WTC11 (cell line): ENCODE results near the gene F2RL2. TPM values are rescaled to one million over a fixed set of nuclear protein-coding genes. Genes with fewer than 3 reads are reported as not detected.
A peak's percentile ranks its signal among the peaks of the same experiment; 100 is the strongest.

Experiments used
- ATAC-seq: fragments of 200-7000 bp; cut with Tn5 transposase; 2 replicates; pipeline ENCODE4 v1.10.0; 2021; ENCODE audit warnings: mild to moderate bottlenecking, moderate library complexity
- CTCF ChIA-PET: fragments of 300-600 bp; sonication (Branson Sonifier 250); formaldehyde crosslinking; loops from one replicate; lab custom pipeline; 2021; ENCODE audit warnings: antibody characterized with exemption; lab: Charles Lee
- POLR2A ChIA-PET: fragments of 350-600 bp; sonication (Branson Sonifier 250); formaldehyde crosslinking; loops from one replicate; lab custom pipeline; 2021; ENCODE audit warnings: antibody characterized with exemption; lab: Charles Lee
- DNase-seq: peaks from one replicate; pipeline ENCODE4 v3.0.0; 2021; ENCODE audit warnings: low spot score
- H3K27ac Mint-ChIP-seq: 2 replicates; pipeline ENCODE4 v1.8.0; 2021; ENCODE audit warnings: mixed read lengths
- H3K27me3 Mint-ChIP-seq: 2 replicates; pipeline ENCODE4 v1.8.0; 2021; ENCODE audit warnings: low read depth, mild to moderate bottlenecking, moderate library complexity, mixed read lengths
- H3K36me3 Mint-ChIP-seq: 2 replicates; pipeline ENCODE4 v1.8.0; 2021; ENCODE audit warnings: mixed read lengths
- H3K4me1 Mint-ChIP-seq: 2 replicates; pipeline ENCODE4 v1.8.0; 2022; ENCODE audit warnings: mixed read lengths
- H3K4me3 Mint-ChIP-seq: 2 replicates; pipeline ENCODE4 v1.8.0; 2021; ENCODE audit warnings: mild to moderate bottlenecking, moderate library complexity, mixed read lengths
- H3K9me3 Mint-ChIP-seq: 2 replicates; pipeline ENCODE4 v1.8.0; 2021; ENCODE audit warnings: mixed read lengths
- E2F5 ChIP-seq: sonication (generic); formaldehyde crosslinking; IDR thresholded peaks from 2 replicates; pipeline ENCODE4 v1.8.1; 2022; ENCODE audit warnings: mild to moderate bottlenecking, moderate library complexity, missing genetic modification reagents
- ESRRA ChIP-seq: sonication (generic); formaldehyde crosslinking; IDR thresholded peaks from 2 replicates; pipeline ENCODE4 v1.8.1; 2022; ENCODE audit warnings: mild to moderate bottlenecking, missing genetic modification reagents, borderline replicate concordance
- FOXP4 ChIP-seq: sonication (generic); formaldehyde crosslinking; IDR thresholded peaks from 2 replicates; pipeline ENCODE4 v1.8.0; 2022; ENCODE audit warnings: mild to moderate bottlenecking, missing genetic modification reagents
- GABPB1 ChIP-seq: sonication (generic); formaldehyde crosslinking; IDR thresholded peaks from 2 replicates; pipeline ENCODE4 v1.8.1; 2023; ENCODE audit warnings: mild to moderate bottlenecking, missing genetic modification reagents
- GTF2I ChIP-seq: fragments of 250-450 bp; sonication (Bioruptor Pico); conservative IDR thresholded peaks from 2 replicates; pipeline ENCODE4 v1.4.0; 2021; ENCODE audit warnings: mild to moderate bottlenecking
- JUN ChIP-seq: sonication (generic); formaldehyde crosslinking; IDR thresholded peaks from 2 replicates; pipeline ENCODE4 v1.8.0; 2023; ENCODE audit warnings: mild to moderate bottlenecking, missing genetic modification reagents
- KAT7 ChIP-seq: sonication (generic); formaldehyde crosslinking; IDR thresholded peaks from 2 replicates; pipeline ENCODE4 v1.8.1; 2023; ENCODE audit warnings: missing genetic modification reagents, mild to moderate bottlenecking, borderline replicate concordance
- MXD4 ChIP-seq: fragments of 250-450 bp; sonication (Bioruptor Pico); IDR thresholded peaks from 2 replicates; pipeline ENCODE4 v1.8.0; 2021; ENCODE audit warnings: mild to moderate bottlenecking, moderate library complexity, borderline replicate concordance
- NFYB ChIP-seq: sonication (generic); formaldehyde crosslinking; conservative IDR thresholded peaks from 2 replicates; pipeline ENCODE4 v1.8.0; 2022; ENCODE audit warnings: low read depth, missing genetic modification reagents
- NR3C1 ChIP-seq: sonication (generic); formaldehyde crosslinking; conservative IDR thresholded peaks from 2 replicates; pipeline ENCODE4 v1.8.1; 2023; ENCODE audit warnings: low read depth, mild to moderate bottlenecking, missing genetic modification reagents
- RELA ChIP-seq: sonication (generic); formaldehyde crosslinking; IDR thresholded peaks from 2 replicates; pipeline ENCODE4 v1.8.1; 2022; ENCODE audit warnings: missing genetic modification reagents, mild to moderate bottlenecking, borderline replicate concordance
- TP53 ChIP-seq: sonication (generic); formaldehyde crosslinking; IDR thresholded peaks from 2 replicates; pipeline ENCODE4 v1.8.1; 2023; ENCODE audit warnings: mild to moderate bottlenecking, missing genetic modification reagents
- ZNF121 ChIP-seq: sonication (generic); formaldehyde crosslinking; IDR thresholded peaks from 2 replicates; pipeline ENCODE4 v1.8.0; 2023; ENCODE audit warnings: missing genetic modification reagents
- ZNF317 ChIP-seq: sonication (generic); formaldehyde crosslinking; IDR thresholded peaks from 2 replicates; pipeline ENCODE4 v1.8.1; 2023; ENCODE audit warnings: low read depth, mild to moderate bottlenecking, moderate library complexity, missing genetic modification reagents, borderline replicate concordance
- ZNF423 ChIP-seq: fragments of 250-450 bp; sonication (Bioruptor Pico); IDR thresholded peaks from 2 replicates; pipeline ENCODE4 v2.1.2; 2022; ENCODE audit warnings: mild to moderate bottlenecking, moderate library complexity
- ZNF671 ChIP-seq: fragments of 250-450 bp; sonication (Bioruptor Pico); IDR thresholded peaks from 2 replicates; pipeline ENCODE4 v1.8.0; 2021; ENCODE audit warnings: mild to moderate bottlenecking
- total RNA-seq: library from RNA; stranded (reverse); gene quantifications from 3 replicates; pipeline ENCODE4 v1.2.3, GENCODE V29; 2021
- TF ChIP-seq, protein P1 (sequence below): sonication (generic); formaldehyde crosslinking; IDR thresholded peaks from 2 replicates; pipeline ENCODE4 v1.8.1; 2022; ENCODE audit warnings: mild to moderate bottlenecking, missing genetic modification reagents, moderate library complexity, borderline replicate concordance

F2RL2 gene
- total RNA-seq, 1 experiment from 2014 or later, result not detected

DNA sequence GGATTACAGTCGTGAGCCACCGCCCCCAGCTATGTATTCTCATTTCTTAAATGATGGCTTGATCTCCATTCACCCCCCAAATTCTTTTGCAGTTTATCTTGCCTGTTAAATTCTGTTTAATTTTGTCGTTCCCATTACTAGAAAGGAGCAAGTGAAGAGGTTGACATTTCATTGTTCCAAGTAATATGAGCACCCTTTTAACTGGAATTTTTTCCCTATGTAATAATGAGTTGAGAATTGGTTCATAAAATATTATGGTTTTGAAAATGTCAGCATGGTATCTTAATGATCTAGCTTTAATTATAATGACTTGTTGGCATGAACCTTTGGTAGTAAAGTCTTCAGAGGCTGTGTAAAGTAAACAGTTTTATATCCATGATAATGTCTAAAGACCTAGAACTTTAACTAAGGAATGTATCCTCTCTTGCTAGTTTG lies 37.4 kb downstream of the F2RL2 start:
- ChIA-PET CTCF (interaction anchor here (6.2 kb wide), 1 partner anchor 183 kb away, joined by 43 read pairs; the partner anchor contains the start of gene IQGAP2), POLR2A (interaction anchor here (0.6 kb wide), 1 partner anchor 1003 kb away, joined by 3 read pairs; no protein-coding TSS in a partner anchor)
- peaks cover 7% of the 10 kb centered on the region; the same call in 1 of the 2 replicates for H3K36me3 Mint-ChIP-seq
- no peak for TF ChIP-seq ZNF317
- DNase-seq, result no peak
- H3K4me1 Mint-ChIP-seq, result peaks cover 43% of the 10 kb centered on the region
- no peaks in the 10 kb centered on the region for H3K9me3 Mint-ChIP-seq
- no peak overlapping the region for H3K27ac Mint-ChIP-seq
- H3K4me3 Mint-ChIP-seq, result no peak overlapping the region
- no peaks in the 10 kb centered on the region for H3K27me3 Mint-ChIP-seq
- ATAC-seq, result no peak

DNA sequence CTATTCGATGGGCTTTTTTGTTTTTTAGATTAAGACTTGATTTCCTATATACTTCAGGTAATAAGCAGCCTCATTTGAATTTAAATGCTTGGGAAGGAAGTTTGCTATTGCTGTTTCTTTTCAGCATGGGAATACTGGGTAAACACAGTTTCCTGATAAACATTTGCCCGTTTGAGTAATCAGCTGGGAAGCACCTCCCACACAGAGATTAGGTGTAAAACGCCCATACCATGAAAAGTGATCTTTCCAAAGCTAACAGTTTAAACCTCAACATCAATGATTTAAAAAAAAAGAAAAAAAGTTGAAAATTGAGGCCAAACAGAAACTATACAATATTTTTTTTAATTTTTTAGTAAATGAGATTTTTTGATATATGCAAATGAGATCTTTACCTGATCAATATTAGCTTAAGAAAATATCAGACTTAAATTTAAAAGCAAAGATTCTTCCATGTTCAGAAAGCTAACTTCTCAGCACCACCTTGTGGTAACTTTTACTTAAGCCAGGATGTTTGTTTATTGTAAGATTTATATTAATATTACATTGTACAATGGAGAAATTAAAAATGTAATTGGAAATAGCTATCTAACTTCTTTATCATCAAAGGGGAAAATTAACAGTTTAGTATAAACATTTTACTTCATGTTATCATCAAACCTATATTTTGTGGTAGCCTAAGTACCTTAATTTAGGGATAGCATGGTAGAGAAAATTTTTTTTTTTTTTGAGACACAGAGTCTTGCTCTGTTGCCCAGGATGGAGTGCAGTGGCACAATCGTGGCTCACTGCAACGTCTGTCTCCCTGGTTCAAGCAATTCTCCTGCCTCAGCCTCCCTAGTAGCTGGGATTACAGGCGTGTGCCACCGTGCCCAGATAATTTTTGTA lies 39.8 kb downstream of the F2RL2 start:
- no peak for DNase-seq
- no peaks in the 10 kb centered on the region for H3K27me3 Mint-ChIP-seq
- H3K4me1 Mint-ChIP-seq, result peaks cover 46% of the 10 kb centered on the region
- CTCF ChIA-PET, result interaction anchor here (0.6 to 6.2 kb wide), 17 partner anchors 9 to 329 kb away, joined by 3 to 43 read pairs (median 4); partner anchors contain the start of gene IQGAP2
- H3K36me3 Mint-ChIP-seq, result no peaks in the 10 kb centered on the region; the same call in 1 of the 2 replicates
- TF ChIP-seq RELA (CRISPR knock-in tag) (no peak), ZNF671 (CRISPR knock-in tag) (no peak), NR3C1 (CRISPR knock-in tag) (no peak), MXD4 (CRISPR knock-in tag) (no peak), GTF2I (CRISPR knock-in tag) (no peak), NFYB (CRISPR knock-in tag) (no peak), TP53 (CRISPR knock-in tag) (no peak), JUN (CRISPR knock-in tag) (no peak), FOXP4 (CRISPR knock-in tag) (peak; percentile 31; the same call in 1 of the 2 replicates), ZNF423 (CRISPR knock-in tag) (no peak), KAT7 (no peak), E2F5 (CRISPR knock-in tag) (no peak), ZNF121 (peak; percentile 78; the same call in 1 of the 2 replicates), GABPB1 (no peak), ESRRA (CRISPR knock-in tag) (no peak)
- TF ChIP-seq, protein P1, sequence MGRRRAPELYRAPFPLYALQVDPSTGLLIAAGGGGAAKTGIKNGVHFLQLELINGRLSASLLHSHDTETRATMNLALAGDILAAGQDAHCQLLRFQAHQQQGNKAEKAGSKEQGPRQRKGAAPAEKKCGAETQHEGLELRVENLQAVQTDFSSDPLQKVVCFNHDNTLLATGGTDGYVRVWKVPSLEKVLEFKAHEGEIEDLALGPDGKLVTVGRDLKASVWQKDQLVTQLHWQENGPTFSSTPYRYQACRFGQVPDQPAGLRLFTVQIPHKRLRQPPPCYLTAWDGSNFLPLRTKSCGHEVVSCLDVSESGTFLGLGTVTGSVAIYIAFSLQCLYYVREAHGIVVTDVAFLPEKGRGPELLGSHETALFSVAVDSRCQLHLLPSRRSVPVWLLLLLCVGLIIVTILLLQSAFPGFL, result no peak
- TF ChIP-seq, all 79 proteins: peak for 2
- Mint-ChIP-seq H3K4me3 (no peak overlapping the region; the same call in 1 of the 2 replicates), H3K9me3 (no peaks in the 10 kb centered on the region), H3K27ac (0 out of 2 replicates have a peak overlapping the region, but pooled peaks have one; percentile 93)
- POLR2A ChIA-PET, result no interaction called here
- peak; percentile 34 for ATAC-seq
